ENCODE results near the gene SOX6. TPM values are rescaled to one million over a fixed set of nuclear protein-coding genes. Genes with fewer than 3 reads are reported as not detected.

SOX6 gene
- total and polyA plus RNA-seq, 2 of the 13 experiments (the other 11 are each of a cell fraction or from before 2014, with no cell fraction given) = 2.6 to 11.2 TPM

DNA sequence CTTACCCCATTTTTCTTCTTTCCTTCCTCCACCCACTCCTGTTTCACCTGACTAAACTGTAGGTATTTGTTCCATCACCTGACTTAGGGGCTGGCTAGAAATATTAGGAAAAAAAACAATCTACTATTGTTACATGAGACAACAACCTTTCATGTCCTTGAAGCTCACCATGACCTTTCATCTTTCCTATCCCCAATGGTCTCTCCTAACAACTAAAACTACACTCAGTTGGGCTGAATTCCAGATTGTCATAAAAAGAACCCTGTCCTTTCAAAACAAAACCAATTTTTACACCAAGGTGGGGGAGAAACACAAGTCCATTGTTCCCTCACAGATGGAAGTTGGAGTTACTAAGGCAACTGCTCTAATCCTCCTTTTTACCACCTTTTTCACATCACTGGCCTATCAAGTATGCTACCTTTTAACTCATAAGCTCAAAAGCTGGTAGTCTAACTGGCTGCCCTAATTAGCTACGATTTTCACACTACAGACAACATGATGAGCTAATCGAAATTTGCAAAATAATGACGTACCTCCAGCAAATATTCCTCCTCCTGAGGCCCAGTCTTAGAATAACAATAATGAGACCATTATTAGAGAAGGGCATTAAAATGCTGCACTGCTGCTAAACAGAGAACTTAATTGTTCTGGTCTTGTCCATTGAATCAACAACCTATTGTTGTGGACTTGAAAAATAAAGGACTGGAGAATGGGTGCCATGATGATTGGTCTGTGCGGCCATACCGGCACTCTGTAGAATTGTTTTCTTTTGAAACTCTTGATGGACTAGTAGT is 46.5 kb upstream of the SOX6 start (continued):
- TF ChIP-seq SMAD3 (CRISPR knock-in tag; IDR thresholded peaks at IDR 0.05) = no peak
- no peak for TF ChIP-seq ERF (CRISPR knock-in tag; IDR thresholded peaks at IDR 0.05)
- peak; percentile 85; the same call in 1 of the 2 replicates for TF ChIP-seq EHMT2 (IDR thresholded peaks at IDR 0.05; ENCODE audit: borderline replicate concordance, low read depth, low read length)
- peak; percentile 40 for TF ChIP-seq ASH2L (IDR thresholded peaks at IDR 0.05; ENCODE audit: insufficient read length, low read depth, low read length)
- TF ChIP-seq, protein P1, sequence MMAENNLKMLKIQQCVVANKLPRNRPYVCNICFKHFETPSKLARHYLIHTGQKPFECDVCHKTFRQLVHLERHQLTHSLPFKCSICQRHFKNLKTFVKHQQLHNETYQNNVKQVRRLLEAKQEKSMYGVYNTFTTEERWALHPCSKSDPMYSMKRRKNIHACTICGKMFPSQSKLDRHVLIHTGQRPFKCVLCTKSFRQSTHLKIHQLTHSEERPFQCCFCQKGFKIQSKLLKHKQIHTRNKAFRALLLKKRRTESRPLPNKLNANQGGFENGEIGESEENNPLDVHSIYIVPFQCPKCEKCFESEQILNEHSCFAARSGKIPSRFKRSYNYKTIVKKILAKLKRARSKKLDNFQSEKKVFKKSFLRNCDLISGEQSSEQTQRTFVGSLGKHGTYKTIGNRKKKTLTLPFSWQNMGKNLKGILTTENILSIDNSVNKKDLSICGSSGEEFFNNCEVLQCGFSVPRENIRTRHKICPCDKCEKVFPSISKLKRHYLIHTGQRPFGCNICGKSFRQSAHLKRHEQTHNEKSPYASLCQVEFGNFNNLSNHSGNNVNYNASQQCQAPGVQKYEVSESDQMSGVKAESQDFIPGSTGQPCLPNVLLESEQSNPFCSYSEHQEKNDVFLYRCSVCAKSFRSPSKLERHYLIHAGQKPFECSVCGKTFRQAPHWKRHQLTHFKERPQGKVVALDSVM (CRISPR knock-in tag; IDR thresholded peaks at IDR 0.05) = no peak
- no peak for TF ChIP-seq GATAD1 (CRISPR knock-in tag; IDR thresholded peaks at IDR 0.05)
- TF ChIP-seq ARID2 (CRISPR knock-in tag; IDR thresholded peaks at IDR 0.05; ENCODE audit: borderline replicate concordance) = no peak
- TF ChIP-seq NFE2 (CRISPR knock-in tag; IDR thresholded peaks at IDR 0.05) = no peak
- peak; percentile 45; the same call in 1 of the 2 replicates for TF ChIP-seq HDAC1 (CRISPR knock-in tag; IDR thresholded peaks at IDR 0.05)
- no peak for TF ChIP-seq ZNF264 (CRISPR knock-in tag; IDR thresholded peaks at IDR 0.05)
- TF ChIP-seq, protein P2, sequence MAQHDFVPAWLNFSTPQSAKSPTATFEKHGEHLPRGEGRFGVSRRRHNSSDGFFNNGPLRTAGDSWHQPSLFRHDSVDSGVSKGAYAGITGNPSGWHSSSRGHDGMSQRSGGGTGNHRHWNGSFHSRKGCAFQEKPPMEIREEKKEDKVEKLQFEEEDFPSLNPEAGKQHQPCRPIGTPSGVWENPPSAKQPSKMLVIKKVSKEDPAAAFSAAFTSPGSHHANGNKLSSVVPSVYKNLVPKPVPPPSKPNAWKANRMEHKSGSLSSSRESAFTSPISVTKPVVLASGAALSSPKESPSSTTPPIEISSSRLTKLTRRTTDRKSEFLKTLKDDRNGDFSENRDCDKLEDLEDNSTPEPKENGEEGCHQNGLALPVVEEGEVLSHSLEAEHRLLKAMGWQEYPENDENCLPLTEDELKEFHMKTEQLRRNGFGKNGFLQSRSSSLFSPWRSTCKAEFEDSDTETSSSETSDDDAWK (CRISPR knock-in tag; IDR thresholded peaks at IDR 0.05) = no peak
- TF ChIP-seq BRCA1 (CRISPR knock-in tag; IDR thresholded peaks at IDR 0.05) = peak; percentile 33; the same call in 1 of the 2 replicates
- no peak for TF ChIP-seq FOXC1 (CRISPR knock-in tag; IDR thresholded peaks at IDR 0.05; ENCODE audit: borderline replicate concordance)
- TF ChIP-seq, protein P3, sequence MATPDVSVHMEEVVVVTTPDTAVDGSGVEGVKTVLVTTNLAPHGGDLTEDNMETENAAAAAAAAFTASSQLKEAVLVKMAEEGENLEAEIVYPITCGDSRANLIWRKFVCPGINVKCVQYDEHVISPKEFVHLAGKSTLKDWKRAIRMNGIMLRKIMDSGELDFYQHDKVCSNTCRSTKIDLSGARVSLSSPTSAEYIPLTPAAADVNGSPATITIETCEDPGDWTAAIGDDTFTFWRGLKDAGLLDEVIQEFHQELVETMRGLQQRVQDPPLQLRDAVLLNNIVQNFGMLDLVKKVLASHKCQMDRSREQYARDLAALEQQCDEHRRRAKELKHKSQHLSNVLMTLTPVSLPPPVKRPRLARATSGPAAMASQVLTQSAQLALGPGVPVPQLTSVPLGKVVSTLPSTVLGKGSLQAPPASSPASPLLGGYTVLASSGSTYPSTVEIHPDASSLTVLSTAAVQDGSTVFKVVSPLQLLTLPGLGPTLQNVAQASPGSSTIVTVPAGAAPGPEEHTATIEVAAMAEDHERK (CRISPR knock-in tag; IDR thresholded peaks at IDR 0.05; ENCODE audit: low read depth) = no peak
- TF ChIP-seq ZNF225 (CRISPR knock-in tag; IDR thresholded peaks at IDR 0.05) = no peak
- TF ChIP-seq, protein P4, sequence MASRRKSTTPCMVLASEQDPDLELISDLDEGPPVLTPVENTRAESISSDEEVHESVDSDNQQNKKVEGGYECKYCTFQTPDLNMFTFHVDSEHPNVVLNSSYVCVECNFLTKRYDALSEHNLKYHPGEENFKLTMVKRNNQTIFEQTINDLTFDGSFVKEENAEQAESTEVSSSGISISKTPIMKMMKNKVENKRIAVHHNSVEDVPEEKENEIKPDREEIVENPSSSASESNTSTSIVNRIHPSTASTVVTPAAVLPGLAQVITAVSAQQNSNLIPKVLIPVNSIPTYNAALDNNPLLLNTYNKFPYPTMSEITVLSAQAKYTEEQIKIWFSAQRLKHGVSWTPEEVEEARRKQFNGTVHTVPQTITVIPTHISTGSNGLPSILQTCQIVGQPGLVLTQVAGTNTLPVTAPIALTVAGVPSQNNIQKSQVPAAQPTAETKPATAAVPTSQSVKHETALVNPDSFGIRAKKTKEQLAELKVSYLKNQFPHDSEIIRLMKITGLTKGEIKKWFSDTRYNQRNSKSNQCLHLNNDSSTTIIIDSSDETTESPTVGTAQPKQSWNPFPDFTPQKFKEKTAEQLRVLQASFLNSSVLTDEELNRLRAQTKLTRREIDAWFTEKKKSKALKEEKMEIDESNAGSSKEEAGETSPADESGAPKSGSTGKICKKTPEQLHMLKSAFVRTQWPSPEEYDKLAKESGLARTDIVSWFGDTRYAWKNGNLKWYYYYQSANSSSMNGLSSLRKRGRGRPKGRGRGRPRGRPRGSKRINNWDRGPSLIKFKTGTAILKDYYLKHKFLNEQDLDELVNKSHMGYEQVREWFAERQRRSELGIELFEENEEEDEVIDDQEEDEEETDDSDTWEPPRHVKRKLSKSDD (CRISPR knock-in tag; IDR thresholded peaks at IDR 0.05; ENCODE audit: low read depth) = no peak
- no peak for TF ChIP-seq SP4 (CRISPR knock-in tag; IDR thresholded peaks at IDR 0.05)
- no peak for TF ChIP-seq CHD2 (IDR thresholded peaks at IDR 0.05; ENCODE audit: low read depth, low read length)
- TF ChIP-seq, protein P5, sequence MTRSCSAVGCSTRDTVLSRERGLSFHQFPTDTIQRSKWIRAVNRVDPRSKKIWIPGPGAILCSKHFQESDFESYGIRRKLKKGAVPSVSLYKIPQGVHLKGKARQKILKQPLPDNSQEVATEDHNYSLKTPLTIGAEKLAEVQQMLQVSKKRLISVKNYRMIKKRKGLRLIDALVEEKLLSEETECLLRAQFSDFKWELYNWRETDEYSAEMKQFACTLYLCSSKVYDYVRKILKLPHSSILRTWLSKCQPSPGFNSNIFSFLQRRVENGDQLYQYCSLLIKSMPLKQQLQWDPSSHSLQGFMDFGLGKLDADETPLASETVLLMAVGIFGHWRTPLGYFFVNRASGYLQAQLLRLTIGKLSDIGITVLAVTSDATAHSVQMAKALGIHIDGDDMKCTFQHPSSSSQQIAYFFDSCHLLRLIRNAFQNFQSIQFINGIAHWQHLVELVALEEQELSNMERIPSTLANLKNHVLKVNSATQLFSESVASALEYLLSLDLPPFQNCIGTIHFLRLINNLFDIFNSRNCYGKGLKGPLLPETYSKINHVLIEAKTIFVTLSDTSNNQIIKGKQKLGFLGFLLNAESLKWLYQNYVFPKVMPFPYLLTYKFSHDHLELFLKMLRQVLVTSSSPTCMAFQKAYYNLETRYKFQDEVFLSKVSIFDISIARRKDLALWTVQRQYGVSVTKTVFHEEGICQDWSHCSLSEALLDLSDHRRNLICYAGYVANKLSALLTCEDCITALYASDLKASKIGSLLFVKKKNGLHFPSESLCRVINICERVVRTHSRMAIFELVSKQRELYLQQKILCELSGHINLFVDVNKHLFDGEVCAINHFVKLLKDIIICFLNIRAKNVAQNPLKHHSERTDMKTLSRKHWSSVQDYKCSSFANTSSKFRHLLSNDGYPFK (CRISPR knock-in tag; IDR thresholded peaks at IDR 0.05; ENCODE audit: borderline replicate concordance) = no peak
